ENCODE results near the gene CCDC178.
"Not testable (repeated sequence)": the region's sequence is repeated elsewhere in the genome, so short reads cannot be mapped to it uniquely, and the experiment has no call there.

The CCDC178 gene

DNA sequence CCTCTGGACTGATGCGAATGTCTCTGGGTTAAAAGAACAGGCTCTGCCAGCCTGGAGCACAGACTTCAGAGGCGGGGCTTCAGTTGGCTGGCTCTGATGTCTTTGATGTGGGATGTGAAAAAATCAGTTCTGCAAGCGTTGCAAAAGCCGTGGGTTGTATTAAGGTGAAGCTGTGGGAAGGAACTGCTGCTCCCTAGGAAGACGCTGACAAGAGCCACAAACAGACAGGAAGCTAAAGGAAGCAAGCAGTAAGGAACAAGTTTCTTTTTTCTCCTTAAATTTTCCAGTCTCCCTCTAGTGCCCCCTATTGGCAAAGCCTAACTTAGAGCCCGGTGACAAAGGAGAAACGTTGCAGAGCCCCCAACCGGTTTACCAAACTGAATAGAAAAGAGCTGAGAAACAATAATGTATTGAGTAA lies 239.0 kb downstream of the CCDC178 start:
- DNase-seq, result no peak

DNA sequence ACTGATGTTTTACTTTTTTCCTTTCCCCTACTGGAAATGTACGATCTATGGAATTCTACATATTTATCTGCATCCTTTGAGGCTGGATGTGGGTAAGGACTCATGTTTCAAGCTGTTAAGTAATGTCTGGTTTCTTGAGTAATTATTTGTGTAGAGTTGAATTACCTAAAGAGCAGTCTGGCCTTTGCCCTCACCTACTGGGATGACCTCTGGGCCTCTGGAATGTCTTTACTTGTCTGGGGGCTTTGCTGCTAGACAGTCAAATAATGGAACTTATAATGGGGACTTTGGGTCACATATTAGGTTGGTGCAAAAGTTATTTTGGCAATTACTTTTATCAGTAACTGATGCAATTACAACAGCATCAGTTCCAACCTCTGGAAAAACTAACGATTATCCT lies 244.7 kb downstream of the CCDC178 start:
- DNase-seq, result no peak

DNA sequence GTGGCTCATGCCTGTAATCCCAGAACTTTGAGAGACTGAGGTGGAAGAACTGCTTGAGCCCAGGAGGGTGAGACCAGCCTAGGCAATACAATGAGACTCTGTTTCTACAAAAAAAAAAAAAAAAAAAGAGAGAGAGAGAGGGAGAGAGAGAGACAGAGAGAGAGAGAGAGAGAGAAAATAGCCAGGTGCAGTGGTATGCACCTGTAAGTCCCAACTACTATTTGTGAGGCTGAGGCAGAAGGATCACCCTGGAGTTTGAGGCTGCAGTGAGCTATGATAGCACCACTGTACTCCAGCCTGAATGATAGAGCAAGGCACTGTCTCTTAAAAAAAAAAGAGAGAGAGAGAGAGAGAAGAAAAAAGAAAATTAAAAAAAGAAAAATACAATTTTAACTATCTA lies 245.7 kb downstream of the CCDC178 start:
- no peak for DNase-seq

DNA sequence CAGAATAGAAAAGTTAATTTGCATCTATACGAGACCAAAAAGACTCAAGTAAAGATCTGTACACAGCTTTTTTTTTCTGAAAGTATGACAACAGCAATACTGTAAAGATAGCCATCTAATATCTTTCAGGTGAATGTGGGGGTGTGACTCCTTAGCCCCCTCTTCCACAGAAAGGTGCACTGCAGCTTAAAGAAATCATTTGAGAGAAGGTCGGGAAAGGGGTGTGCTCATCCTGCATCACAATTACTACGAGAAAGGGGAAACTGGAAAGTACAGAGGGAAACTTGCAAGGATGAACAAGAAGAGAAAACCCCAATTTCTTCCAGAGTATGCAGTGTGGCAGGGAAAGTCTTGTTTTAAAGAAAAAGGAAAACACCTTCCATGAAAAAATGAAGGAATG lies 255.6 kb downstream of the CCDC178 start:
- no peak for DNase-seq

DNA sequence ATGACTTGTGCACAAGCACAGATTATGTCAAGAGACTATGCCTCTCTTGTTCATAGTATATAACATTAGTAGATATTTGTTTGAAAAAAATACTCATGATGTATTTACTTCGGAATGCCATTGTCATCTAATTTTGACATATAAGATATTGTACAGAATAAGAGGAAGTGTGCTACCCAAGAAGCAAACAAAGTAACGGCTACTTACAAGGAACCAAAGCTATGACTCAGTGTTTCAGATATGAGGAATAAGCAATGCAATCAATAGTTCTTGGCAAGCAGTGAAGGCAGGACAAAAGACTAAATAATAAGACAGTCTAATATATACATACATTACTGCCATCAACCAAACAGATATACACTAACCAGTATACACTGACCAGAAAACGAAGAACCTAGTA lies 256.3 kb downstream of the CCDC178 start:
- DNase-seq, result no peak

DNA sequence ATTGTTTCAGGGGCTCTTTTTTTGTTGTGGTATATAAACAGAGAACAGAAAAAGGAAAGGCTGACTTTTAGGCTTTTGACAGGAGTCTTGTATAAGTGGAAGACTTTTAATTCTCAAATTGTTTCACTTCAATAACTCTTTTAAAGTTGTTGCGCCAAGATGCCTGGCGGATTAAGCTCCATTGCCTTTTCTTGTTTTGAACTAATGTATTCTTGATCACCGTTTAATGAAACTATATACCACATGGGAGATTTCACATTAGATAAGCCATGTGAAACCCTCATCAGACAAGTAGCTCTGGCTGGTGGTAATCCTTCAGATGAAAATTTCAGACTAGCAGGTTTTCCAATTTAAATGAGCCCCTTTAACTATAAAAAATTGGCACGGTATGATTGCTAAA lies 257.4 kb downstream of the CCDC178 start:
- DNase-seq, result no peak

DNA sequence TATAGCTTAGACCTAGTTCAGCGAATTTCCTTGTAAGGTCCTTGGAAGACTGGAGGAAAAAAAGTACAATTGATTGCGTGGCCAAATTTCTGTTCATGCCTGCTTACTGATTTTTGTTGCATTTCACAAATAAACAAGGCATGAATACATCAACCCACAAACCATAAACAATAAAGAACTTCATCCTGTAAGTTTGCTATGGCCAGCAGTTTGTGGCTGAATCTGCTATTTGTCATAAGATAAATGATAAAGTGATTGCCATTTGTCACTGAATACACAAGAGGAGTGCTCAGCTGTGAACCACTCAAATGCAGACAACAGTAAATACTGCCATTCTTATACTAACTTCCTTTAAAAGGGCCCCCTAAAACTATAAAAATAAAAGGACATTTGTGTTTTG lies 259.5 kb downstream of the CCDC178 start:
- no peak for DNase-seq

DNA sequence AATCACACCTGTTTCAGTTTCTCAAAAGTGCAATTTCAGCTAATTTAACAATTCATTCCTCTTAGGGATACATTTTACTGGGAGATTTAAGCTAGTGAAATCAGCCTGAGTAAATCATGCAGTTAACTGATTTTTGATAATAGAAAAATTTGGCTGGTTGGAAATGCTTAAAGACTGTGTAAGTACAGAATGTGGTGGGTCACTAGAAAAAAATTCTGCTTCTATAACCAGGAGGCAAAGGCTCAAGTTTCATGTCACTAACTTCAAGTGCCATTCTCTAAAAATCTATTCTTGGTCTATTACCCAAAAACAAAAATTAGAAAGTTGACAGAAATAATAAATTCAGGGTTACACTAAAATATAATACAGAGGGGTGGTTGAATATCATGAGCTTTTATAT lies 271.3 kb downstream of the CCDC178 start:
- DNase-seq, result no peak

DNA sequence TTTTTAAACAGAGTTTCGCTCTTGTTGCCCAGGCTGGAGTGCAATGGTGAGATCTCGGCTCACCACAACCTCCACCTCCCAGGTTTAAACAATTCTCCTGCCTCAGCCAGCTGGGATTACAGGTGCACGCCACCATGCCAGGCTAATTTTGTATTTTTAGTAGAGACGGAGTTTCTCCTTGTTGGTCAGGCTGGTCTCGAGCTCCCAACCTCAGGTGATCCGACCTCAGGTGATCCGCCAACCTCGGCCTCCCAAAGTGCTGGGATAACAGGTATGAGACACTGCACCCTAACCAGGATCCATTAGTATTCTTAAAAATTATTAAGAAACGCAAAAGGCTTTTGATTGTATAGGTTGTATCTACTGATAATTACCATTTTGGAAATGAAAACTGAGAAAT lies 276.4 kb downstream of the CCDC178 start:
- not testable (repeated sequence) for DNase-seq

DNA sequence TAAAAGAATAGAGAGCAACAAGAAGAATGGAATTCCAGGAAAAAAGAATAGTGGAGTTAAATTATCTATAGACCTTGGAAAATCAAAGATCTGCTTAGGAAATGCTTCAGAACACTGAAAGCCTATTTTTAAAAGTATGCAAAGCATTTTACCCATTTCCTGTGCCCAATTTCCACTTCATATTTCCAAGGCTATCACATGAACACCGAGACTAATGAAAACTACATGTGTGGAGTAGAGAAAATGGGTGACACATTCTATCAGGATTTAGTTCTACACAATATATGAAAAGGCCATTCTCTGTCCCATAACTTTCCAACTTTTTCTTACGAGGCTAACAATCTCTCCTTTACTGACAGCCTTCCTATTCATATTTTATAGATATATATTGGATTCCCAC lies 279.4 kb downstream of the CCDC178 start:
- DNase-seq, result no peak

DNA sequence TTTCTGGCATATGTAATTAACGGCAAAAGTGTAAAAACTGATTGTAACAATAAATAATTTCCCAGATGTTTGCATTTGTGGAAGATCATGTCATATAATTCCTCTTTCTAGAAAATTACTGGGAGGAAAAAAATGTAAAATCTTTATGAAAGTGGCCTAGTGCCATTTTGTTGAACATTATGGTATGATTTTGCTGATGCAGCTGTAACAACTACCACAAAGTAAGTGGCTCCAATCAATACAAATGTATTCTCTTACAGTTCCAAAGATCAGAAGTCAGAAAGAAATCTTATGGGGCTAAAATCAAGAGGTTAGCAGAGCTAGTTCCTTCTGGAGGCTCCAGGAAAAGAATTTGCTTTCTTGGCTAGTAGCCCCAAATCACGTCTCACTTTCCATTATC lies 281.4 kb downstream of the CCDC178 start:
- DNase-seq, result no peak

DNA sequence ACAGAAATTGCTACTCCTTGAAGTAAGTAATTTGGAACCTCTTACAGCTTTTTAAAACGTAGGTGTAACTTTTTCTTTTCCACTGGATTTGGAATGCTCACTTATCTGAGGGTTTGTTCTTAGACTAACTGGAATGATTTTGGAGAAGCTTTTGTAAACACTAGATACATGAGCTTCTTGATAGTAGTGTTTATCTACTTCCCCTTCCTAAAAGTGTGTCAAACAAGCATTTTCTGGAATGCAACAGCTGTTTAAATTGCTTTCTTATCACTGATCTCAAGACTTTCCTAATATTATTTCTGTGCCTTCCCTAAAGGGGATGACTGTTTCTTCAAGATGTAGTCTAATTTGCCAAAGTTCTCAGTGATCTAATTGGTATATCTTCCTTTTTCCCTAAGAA lies 282.6 kb downstream of the CCDC178 start:
- no peak for DNase-seq

DNA sequence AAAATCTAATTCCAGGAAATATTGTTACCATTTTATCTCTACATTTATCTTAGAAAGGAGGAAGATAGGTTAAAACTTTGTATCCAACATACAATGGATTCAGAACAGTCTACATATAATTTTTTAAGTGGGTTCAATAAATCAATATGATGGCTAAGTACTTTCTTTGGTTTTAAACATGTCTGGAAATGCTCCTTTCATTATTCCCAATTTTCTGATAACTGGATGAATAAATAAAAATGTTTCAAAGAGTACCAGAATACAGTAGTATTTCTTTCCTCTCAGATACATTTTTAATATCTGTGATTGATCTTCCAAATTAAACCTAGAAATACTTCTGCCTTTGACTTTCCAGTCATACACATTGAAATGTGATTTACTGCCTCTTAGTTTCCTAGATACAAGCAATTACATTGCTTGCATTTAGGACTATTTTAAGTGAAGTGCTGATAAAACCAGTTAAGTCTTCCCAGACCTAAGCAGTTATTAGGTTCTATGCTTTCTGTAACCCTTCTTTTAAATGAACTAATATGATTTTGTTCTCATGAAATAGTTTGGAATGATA lies 283.5 kb downstream of the CCDC178 start:
- no peak for DNase-seq

DNA sequence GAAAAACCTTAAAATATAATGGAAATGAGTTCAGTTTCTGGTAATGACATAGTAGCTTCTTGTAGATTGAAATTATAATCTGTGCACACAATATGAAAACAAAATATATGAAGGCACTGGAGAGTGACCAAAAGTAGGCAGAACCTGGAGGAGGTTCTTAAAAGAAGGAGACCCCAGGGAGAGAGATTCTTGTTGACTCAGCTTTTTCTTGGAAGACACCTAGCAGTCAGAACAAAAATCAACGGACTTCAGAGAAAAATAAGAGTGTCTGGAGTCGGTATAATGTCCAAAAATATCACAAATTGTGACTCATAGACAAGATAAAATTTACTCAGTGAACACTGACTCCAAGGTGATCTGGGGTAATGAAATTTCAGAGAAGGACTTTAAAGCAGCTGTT lies 286.5 kb downstream of the CCDC178 start:
- DNase-seq, result no peak

DNA sequence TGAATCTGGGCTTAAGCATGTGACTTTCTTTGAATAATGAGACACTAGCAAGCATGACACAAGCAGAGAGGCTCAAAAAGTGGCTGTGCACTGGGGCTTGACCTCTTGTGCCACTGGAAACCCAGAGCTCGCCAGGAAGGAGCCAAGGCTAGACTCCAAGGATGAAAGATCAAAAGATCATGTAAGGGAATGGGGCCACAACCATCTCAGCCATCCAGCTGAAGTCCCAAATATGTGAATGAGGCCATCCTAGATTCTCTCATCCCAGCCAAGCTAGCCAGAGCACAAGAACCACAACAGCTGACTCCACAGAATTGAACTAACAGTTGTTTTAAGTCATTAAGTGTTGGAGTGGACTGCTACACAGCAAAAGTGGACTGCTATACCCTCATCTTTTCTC lies 288.1 kb downstream of the CCDC178 start:
- DNase-seq, result no peak

DNA sequence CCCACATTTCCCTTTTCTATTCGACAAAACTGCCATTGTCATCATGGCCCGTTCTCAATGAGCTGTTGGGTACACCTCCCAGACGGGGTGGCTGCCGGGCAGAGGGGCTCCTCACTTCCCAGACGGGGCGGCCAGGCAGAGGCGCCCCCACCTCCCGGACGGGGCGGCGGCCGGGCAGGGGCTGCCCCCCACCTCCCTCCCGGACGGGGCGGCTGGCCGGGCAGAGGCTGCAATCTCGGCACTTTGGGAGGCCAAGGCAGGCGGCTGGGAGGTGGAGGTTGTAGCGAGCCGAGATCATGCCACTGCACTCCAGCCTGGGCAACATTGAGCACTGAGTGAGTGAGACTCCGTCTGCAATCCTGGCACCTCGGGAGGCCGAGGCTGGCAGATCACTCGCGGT lies 292.7 kb downstream of the CCDC178 start:
- not testable (repeated sequence) for DNase-seq

DNA sequence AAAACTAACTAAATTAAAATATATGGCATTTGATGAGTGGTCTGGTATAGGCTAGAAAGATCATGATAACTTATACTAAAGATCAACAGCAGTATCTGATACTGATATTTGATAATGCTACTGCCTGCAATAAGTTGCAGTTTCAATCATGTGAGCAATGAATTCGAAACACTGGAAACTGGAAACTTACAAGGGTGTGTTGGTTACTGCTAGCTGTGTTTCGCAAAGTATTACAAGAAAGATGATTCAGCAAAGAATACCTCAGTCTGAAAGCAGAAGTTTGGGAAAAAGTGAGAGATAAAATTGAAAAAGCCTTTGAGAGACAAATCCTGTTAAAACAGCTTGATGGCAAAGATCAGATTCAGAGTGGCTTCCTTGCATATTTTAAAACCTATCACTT lies 294.5 kb downstream of the CCDC178 start:
- no peak for DNase-seq

DNA sequence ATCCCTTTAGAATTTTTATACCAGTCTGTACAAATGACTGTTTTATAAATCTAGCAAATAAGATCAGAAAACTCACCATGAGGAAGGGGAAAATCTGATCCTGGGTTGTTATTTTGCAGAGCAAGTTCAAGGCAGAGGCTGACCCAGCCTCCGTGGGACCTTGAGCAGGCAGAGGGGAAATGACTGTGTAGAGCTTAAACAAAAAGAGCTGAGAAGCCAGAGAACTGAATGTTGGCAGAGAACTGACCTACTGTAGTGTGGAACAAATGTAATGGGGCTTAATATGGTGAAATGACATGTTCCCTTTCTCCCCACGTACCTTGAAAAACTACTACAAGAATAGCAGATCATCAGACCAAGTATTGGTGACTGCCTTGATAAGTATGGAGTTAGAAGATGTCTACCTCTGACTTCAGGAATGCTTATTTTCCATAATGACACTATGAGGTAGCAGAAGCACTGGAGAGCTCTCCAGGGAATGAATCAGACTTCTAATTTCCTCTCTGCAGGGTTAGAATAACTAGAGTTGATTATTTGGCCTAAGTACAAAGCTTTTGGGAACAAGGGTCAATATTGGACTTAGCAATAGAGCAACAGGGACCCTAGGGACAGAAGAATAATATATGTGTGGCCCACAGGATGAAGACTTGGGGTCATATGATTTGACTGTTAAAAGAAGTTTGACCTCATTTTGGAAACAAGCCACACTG lies 304.4 kb downstream of the CCDC178 start:
- no peak for DNase-seq

DNA sequence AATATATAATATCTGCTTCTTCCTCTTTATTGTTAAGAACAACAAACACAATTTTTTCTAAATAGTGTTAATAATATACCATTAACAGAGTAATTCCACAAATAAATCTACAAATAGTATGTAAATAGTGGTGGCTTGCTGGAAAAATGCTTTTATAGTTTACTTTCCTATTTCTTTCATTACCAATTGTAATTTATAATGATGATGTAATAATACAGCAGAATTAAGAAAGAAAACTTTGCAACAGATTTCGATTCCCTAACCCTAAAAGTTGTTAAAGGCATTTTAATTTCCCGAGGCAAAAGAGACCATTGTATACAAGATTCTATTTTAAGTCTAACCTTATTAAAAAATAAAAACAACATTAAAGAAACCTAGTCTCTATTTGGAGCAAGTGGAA lies 307.9 kb downstream of the CCDC178 start:
- no peak for DNase-seq

DNA sequence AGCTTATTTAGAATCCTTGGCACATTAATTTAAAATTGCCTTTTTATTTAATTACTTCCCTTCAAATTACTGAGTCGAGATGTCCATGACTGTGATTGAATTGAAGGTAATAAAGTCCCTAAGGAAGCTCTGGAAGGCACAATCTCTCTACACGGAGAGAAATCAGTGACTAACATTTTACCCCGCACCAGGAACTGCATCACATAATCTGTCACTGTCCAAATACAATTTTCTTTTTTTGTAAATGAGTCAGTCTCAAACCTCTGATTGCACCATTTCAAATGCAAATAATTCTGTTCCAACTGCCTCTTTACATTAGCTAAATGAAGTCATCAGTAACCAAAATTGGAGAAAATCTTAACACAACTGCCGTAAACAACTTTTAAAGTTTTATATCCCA lies 311.9 kb downstream of the CCDC178 start:
- no peak for DNase-seq

DNA sequence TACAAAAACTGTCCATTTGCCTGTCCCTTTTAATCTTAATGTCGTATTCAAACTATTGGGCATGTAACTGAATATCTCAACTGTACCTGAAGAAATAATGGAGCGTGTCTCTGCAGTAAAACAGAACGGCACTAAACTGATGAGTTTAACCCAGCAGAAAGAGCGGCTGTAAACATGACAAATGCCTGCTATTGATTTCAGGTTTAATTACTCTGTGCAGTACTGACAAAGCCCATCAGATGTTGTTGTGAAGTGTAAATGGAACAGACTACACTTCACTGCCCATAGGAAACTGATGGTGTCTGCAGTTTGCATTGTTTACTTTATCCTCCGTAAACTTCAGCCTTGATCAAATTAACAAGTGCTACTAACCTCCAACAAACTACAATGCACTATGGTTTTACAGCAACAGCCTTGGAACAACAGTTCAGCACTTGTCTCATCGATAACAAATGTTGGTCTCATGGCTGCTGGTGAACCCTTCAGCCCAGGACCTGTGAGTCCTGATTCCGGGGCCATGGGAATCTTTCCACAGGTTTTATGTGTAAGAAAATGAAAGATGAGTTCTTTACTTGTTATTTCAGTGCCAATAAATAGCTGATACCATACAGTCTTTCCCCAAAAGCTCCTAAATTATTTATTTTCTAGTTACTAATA lies 316.5 kb downstream of the CCDC178 start:
- no peak for DNase-seq

DNA sequence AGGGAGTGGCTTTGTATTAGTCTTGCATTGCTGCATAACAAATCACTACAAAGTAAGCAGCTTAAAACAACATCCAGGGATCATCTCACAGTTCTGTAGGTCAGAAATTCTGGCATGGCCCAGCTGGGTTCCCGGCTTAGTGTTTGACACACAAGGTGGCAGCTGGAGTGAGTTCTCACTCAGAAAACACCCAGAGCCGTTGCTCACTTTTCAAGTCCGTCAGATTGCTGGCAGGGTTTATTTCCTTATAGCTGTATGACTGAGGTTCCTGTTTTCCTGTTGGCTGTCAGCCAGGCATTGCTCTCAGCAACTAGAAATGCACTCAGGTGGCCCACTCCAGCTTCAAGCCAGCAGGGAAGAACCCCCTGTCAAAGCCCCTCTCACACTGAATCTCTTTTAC lies 324.1 kb downstream of the CCDC178 start:
- no peak for DNase-seq

DNA sequence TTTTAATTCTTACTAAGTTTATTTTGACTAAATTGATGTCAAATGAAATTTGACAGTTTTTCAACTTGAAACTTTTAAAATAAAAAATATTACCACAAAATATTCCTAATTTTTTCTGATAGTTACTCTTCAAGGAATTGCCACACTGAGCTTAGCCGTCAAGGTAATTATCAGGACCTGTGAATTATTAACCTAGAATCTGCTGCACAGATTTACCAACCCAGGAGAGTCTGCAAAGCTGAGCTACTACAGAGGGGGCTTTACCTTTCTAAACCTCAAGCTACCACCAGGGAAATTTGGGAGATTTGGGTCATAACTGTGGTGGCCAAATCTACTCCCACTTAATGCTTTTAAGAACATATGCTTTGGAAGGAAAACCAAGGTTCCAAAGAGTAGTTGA lies 324.6 kb downstream of the CCDC178 start:
- no peak for DNase-seq

DNA sequence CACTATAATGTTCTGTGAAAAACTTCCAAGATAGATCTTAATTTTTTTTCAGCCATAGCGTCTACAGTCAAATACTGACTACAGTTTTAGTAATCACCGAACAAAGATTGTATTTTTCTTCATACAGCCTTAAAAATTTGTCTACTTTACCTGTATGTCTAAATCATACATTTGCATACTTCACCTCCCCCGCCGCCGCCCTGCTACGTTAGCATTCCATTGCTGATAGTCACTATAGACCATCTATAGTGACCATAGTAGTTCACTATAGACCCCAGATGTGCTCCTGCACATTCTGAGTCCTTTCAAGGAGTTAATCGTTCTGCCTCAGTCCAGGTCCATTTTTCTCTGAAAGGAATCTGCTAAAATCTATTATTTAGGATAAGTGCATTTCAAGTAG lies 325.0 kb downstream of the CCDC178 start:
- no peak for DNase-seq

DNA sequence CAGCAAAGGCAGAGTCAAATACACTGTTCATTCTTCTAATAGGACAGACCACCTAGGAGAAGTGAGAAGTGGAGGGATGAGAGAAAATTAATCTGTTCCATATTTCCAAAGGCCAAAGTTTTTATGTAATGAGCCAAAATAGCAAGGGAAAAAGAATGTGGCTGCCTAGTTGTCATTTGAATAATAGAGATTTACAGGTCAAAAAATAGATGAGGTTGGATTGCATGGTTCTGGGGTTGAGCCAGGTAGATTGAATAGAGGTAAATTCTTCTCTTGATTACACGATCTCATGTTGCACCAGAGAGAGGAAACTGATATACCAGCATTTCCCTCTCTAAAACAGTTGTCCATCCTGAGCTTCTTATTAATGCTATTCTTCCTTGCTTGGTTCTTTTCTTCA lies 325.8 kb downstream of the CCDC178 start:
- no peak for DNase-seq
